ENCODE measurements around the gene PASK.

PASK gene

GRCh38 chr2:241179899-241180298, 30.6 kb upstream of the PASK start:
- no peak for DNase-seq

GRCh38 chr2:241178961-241179360, 29.7 kb upstream of the PASK start:
- no peak for DNase-seq

DNA sequence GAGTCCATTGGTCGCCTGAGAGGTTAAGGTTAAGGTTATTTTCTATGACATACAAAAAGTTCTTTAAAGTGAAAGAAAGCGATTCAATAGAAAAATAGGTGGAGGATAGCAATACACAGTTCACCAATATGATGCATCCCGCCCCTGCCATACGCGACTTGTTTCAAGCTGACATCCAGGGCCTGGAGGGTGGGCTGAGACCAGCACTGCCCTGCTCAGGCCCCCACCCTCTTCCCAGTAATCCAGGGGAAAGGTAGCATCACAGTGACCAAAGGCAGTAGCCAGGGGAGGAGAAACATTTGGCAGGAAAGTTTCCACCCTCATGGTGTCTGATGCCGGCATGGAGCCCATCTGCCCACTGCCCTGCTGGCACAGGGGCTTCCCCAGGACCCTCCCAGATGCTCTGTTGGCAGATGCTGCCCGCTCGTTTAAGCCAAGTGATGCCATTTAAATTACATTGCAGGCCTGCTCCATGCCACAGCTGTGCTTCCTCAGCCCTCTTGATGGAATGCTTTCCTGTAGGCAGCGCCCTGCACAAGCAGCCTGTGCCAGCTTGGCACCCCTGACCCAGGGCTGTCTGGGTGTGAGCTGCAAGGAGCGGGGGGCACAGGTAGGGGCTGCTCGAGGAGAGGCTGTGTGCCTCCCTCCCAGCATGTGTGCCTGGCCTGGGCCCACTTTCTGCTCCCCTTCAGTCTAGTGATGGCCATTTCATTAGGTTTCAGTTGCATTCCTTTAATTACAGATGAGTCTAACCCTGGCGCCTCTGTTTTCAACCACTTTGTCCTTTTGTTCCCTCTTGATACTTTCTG, 28.5 kb upstream of the PASK start:
- DNase-seq: no peak

DNA sequence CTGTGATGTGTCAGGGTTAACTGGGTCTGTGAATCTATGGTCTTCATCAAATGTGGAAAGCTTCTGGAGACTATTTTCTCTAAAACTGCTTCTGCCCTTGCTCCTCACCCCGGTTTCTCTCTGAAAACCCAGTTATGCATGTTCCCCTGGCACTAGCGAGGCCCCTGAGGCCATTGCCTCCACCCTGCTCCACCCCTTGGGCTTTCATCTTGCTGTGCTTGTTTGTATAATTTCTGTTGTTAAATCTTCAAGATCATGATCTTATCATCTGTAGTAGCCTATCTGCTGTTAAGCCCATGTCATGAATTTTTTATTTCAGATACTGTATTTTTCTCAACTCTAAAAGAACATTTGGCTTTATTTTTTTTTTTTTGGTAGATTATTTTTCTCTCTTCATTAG, 24.3 kb upstream of the PASK start:
- no peak for DNase-seq

DNA sequence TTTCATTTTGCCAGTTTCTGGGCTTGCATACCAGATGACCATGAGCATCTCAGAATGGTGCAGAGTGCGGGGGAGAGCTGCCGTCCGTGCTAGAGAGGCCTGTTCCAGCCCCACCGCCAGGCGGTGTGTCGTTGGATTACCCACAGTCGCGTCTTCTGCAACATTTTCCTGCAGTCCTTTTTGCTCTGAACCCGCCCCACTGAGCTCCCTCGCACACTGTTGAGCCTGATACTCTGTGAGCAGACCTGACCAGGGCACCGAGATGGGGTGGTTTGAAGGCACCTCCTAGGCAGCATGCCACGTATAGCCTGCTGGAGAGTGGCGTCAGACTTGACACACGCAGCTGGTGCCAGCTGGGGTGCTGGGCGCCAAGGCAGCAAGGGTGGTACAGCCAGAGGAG, 19.1 kb upstream of the PASK start:
- DNase-seq: no peak

GRCh38 chr2:241163601-241164118, 14.4 kb upstream of the PASK start:
- DNase-seq: no peak

DNA sequence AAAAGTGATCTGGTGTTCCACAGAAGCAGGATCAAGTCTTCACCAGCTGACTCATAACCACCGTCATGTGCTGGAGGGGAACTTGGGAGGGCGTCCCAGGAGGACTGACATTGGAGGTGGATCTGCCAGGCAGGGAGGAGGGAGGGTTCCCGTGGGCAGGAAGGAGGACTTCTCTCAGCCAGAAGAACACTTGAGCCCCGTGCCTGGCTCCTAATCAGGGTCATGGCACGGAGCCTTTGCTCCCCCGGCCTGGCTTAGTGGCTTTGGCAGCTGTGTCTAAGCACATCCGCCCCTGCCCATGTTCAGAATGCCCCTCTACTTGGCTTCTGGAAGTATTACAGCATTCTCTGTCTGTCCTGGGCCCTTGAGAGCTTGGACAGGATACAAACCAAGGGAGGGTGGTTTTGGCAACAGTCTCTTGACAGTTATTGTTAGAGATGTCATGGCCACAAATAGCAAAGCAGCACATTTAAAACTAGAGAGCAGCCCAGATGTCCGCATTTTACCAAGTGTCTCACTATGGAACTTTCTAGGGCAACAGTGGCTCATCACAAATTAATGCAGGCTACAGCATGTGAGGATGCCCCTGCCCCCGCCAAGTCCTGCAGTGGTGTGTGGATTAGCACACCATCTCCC, 12.5 kb upstream of the PASK start:
- DNase-seq: no peak

DNA sequence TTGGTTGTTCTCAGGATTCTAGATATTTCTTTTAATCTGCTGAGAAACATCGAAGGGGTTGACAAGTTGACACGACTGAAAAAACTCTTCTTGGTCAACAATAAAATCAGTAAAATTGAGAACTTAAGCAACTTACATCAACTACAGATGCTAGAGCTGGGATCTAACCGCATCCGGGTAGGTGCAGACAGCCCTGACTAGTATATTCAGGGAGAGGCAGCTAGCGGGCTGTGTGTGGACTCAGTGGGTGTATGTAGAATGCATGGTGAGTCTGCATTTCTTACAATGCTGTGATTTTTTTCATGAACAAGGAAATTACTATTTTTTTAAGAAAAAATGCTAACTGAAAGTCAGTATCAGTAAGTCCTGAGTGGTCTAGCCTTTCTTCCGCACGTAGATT, 11.0 kb upstream of the PASK start:
- no peak for DNase-seq

DNA sequence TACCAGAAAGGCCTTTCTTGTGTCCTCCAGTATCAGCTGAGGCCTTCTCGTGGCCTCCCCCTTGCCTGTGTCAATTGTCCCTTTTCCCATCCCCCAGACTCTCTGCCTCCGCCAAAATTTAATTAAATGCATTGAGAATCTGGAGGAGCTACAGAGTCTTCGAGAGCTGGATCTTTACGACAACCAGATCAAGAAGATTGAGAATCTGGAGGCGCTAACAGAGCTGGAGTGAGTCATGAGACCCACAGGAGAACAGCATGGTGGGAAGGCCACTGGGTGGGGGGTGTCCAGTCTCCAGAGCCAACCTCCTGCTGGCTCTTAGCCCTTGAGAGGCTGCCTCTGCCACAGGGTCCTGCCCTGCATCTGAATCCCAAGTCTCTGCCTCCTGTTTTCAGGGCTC, 9.8 kb upstream of the PASK start:
- no peak for DNase-seq

DNA sequence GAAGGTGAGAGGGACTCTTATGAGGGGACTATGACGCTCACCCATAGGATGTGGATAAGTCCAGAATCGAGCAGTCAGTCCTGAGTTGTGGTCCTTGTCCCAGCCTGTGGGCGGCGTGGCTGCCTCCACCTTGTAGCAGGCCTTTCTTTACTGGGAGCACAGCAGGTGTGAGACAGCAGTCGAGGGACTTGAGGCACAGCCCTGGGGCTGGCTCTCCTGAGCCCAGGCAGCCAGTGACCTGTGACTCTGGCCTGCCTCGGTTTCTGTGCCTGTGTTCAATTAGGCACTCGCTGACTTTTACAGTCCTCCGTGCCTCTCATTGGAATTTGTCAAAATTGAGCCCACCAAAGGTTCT, 9.3 kb upstream of the PASK start:
- DNase-seq: no peak

DNA sequence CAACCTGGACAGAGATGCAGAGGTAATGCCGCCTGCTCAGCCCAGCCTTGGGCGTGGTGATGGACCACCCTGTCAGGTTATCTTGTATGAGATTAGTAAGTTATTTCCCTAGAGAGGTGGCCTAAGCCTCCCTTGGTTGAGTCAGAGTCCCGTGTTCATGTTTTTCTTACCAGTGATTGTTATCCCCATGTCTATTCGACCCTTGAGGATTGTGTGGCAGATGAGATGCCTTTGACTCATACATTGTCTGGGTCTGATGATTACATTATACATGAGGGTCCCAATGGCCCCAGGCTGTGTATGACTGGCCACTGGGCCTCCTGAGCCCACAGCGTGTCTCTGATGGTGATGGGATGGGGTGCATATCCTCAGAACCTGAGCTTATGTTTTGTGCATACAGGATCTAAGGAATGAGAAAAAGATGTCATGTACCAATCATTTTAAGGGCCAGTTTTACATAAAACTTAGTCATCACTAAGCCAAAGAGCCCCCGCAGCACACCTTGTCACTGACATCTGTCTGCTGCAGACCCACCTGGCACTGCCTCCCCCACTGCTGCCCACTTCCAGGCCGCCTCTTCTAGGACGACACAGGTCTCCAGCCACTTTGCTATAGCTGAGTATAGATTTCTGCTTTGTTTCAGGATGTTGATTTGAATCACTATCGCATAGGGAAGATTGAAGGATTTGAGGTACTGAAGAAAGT, 8.7 kb upstream of the PASK start:
- no peak for DNase-seq

DNA sequence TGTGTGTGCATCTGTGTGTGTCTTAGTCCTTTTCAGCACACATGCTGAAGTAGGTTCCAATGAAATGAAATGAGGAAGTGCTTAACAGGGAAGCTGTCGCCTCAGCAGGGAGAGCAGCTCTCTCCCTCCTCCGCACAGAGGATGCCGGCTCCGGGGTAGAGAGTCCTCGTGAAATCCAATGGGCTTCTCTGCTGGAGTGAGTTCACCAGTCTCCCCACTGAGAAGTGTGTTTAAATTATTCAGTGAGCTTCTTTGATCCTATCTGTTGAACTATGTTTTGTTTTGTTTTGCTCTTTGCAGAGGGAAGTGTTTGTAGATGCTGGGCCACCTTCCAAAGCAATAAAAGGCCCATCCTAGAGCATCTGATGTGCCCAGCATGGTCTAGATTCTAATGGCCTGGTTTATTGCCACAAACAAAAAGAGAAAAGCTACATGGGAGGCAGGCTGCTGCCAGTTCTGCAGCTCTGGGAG, 7.7 kb upstream of the PASK start:
- DNase-seq: no peak

DNA sequence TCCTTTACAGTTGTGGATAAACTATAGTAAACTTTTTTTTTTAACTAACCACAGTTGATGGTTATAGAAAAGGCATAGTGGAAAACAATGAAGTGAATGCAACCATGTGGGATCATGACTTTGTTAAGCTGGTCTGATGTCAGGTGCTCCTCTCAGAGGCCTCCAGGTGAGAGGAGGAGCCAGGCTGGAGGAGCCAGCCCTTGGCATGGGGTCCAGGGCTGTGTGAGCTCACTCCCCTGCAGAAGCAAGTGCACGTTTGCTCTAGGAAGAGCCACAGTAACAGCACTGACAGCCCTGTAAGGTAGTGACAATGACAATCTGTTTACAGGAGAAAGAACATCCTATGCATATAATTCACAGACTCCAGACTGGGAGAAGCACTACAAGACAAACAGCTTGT, 6.7 kb upstream of the PASK start:
- no peak for DNase-seq

- no peak for DNase-seq
These were observed 5.6 kb upstream of the PASK start for GRCh38 chr2:241154915-241155314.

GRCh38 chr2:241153616-241154015, 4.3 kb upstream of the PASK start:
- DNase-seq: no peak

DNA sequence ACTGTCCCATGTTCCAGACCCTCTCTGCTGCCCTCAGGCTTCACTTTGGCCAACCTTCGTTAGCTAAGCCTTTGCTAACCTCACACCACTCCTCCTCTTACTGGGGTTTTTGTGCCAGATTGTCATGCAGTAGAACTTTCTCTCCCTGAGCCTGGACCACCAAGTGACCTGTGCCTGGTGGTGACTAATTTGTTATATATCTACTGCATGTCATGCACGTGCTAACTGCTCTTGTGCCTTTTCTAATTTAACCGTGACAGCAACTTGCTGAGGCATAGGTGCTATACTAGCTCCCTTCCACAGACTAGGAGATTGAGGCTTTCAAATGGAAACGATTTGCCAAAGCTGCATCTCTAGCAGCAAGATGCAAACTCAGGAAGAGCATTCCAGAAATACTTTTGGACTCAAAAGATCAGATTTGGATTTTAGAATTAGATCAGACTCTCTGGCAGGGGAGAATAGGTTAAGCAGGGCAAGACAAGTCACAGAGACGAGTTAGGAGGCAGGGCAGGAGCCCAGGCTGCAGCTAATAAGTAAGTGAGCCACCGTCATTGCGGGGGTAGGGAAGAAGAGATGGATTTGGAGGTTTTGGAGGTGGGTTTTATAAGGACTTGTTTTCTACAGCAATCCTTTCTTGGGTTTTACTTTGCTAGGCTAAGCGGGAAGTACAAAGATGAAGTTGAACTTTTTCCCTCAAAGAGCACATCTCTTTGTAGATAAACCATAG, 2.8 kb upstream of the PASK start:
- DNase-seq: no peak

- no peak for DNase-seq
These were observed 1.6 kb upstream of the PASK start for GRCh38 chr2:241150660-241151530.

DNA sequence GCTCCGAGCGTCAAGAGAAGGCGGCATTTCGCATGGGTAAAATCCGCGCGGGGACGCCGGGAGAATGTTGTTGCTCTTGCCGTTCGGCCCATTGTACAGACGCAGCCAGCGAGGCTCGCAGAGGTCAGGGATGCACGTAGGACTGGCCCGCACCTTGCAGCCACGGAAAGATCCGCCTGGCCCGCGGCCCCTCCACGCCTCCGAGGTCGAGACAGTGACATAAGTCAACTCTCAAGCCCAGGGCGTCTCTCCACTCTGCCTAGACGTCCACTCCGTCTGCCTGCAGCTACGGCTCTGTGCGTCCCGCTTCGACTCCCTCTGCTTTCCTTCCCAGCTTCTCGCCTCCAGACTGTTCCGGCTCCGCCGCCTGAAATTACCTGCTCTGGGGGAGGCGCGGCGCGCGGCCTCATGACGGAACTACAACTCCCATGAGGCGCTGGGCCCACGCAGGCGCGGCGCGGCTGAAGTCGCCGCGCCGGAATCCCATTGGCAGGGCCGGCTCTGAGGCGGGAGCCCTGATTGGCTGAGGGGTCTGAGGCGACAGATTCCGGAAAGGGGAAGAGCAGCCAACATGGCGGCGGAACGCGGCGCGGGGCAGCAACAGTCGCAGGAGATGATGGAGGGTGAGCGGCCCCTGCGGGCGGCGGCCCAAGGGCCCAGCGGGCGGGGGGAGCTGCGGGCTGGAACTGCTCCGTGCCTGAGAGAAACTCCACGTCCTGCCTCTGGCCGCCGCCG, 820 bp upstream of the PASK start, which contains the start of gene PPP1R7:
Gene PPP1R7, plus strand, starts transcription at position 543 of the 735 bp plus-strand sequence. Its CDS starts 29 bp downstream, at position 572.
- DNase-seq: peak; percentile 94

DNA sequence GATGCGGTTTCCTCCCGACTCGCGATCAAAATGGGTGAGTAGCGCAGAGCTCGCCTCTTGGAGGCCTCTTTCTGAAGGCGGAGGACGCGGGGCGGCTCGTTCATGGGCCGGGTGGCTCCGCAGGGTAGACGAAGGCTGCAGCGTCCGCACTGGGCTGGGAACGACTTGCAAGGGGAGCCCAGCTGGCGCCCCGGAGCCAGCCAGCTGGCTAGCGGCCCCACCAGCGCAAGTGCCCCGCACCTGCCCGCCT, 328 bp upstream of the PASK start:
- no peak for DNase-seq

DNA sequence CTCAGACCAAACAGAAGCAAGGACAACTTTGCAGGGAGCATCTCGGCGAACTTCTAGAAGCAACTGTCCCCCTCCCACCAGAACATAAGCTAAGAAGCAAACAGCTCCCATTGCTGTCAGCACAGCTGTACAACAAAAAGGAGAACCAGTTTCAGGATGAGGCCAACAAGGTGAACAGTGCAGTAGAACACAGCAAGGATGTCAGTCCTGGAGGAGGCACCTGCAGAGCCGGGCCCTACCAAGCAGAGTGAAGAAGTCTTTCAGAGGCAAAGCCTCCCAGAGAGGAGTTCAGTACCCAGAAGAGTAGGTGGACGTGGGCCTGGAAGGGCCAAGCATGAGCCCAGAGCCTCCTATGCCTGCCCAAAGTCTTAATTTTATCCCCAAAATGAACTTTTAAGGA, 1.0 kb downstream of the PASK start:
- no peak for DNase-seq

- DNase-seq: no peak
These were observed 1.9 kb downstream of the PASK start for GRCh38 chr2:241147336-241147735.

GRCh38 chr2:241146286-241146685, 3.0 kb downstream of the PASK start:
- no peak for DNase-seq

All from activated CD4-positive, alpha-beta T cell treated with anti-CD3 and anti-CD28 coated beads for 1 hour (primary cell).